Measurements from ENCODE around the gene PTPRM.

GRCh38 chr18:8443505-8443904, 876.4 kb downstream of the PTPRM start:
- TF ChIP-seq, protein P1, sequence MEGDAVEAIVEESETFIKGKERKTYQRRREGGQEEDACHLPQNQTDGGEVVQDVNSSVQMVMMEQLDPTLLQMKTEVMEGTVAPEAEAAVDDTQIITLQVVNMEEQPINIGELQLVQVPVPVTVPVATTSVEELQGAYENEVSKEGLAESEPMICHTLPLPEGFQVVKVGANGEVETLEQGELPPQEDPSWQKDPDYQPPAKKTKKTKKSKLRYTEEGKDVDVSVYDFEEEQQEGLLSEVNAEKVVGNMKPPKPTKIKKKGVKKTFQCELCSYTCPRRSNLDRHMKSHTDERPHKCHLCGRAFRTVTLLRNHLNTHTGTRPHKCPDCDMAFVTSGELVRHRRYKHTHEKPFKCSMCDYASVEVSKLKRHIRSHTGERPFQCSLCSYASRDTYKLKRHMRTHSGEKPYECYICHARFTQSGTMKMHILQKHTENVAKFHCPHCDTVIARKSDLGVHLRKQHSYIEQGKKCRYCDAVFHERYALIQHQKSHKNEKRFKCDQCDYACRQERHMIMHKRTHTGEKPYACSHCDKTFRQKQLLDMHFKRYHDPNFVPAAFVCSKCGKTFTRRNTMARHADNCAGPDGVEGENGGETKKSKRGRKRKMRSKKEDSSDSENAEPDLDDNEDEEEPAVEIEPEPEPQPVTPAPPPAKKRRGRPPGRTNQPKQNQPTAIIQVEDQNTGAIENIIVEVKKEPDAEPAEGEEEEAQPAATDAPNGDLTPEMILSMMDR (conservative IDR thresholded peaks at IDR 0.05; ENCODE audit: low read depth, low read length), result no peak
- no peak for TF ChIP-seq EZH2 (IDR thresholded peaks at IDR 0.05; ENCODE audit: borderline replicate concordance, low read depth, low read length, poor library complexity, severe bottlenecking)
